ENCODE results near the gene CCN2.
"Not testable (repeated sequence)": the region's sequence is repeated elsewhere in the genome, so short reads cannot be mapped to it uniquely, and the experiment has no call there.

The CCN2 gene

DNA sequence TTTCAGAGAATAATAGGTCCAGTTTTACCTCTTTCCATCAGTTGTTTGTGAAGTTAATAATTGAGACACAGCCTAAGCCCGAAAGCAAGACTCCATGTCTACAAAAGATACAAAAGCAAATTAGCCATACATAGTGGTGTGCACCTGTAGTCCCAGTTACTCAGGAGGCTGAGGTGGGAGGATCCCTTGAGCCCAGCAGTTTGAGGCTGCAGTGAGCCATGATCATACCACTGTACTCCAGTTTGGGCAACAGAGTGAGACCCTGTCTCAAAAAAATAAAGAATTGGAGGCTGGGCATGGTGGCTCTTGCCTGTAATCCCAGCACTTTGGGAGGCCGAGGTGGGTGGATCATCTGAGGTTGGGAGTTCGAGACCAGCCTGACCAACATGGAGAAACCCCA lies 42.4 kb downstream of the CCN2 start:
- DNase-seq, result not testable (repeated sequence)

- DNase-seq, result not testable (repeated sequence)
Measured at GRCh38 chr6:131903734-131904133, 47.4 kb downstream of the CCN2 start.

DNA sequence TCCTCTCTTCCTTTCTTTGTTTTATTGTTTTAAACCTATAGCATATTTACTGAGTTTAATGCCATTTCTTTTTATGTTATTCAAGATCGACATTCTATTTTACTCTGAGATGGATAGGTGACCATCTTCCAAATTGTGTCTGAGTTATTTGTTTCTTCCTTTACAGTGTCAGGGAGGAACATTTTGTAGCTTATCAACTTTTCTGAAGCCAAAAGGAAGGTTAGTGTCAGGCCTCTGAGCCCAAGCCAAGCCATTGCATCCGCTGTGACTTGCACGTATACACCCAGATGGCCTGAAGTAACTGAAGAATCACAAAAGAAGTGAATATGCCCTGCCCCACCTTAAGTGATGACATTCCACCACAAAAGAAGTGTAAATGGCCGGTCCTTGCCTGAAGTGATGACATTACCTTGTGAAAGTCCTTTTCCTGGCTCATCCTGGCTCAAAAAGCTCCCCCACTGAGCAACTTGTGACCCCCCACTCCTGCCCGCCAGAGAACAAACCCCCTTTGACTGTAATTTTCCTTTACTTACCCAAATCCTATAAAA lies 49.8 kb downstream of the CCN2 start:
- DNase-seq, result not testable (repeated sequence)

- DNase-seq, result no peak
Measured at GRCh38 chr6:131900231-131900630, 50.9 kb downstream of the CCN2 start.

DNA sequence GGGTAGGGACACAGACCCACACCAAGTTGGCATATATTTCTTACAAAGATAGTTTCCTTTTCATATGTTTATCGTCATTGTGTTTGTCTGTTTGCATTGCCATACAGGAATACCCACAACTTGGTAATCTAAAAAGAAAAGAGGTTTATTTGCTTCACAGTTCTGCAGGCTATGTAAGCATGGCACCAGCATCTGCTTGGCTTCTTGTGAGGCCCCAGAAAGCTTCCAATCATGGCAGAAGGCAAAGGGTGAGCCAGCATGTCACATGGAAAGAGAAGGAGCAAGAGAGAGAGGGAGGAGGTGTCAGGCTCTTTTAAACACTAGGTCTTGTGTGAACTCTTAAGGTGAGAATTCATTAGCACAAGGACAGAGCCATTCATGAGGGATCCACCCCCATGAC lies 52.5 kb downstream of the CCN2 start:
- DNase-seq, result no peak
